Sigmoid colon (tissue), 4 donors: ENCODE measurements around the gene SLC38A6.

Experiments
- CTCF ChIP-seq, 4 experiments: fragments of 450-650 bp in 3 of 4; fragments of 200-600 bp in 1 of 4; IDR thresholded peaks; one replicate each; pipeline ENCODE4 v1.5.1; 2016 to 2019; ENCODE audit warnings: antibody characterized with exemption in 4 of 4, mild to moderate bottlenecking in 3 of 4, moderate library complexity in 2 of 4
- POLR2A ChIP-seq, 2 donors: fragments of 450-650 bp; IDR thresholded peaks; one replicate each; pipeline ENCODE4 v1.6.1; 2016; ENCODE audit warnings: antibody characterized with exemption in 2 of 2, mild to moderate bottlenecking in 2 of 2, moderate library complexity in 2 of 2
- POLR2AphosphoS5 ChIP-seq, 4 donors: sonication (generic); formaldehyde crosslinking; IDR thresholded peaks; one replicate each; pipeline ENCODE4 v1.6.1; 2017; ENCODE audit warnings: antibody characterized with exemption in 4 of 4

DNA sequence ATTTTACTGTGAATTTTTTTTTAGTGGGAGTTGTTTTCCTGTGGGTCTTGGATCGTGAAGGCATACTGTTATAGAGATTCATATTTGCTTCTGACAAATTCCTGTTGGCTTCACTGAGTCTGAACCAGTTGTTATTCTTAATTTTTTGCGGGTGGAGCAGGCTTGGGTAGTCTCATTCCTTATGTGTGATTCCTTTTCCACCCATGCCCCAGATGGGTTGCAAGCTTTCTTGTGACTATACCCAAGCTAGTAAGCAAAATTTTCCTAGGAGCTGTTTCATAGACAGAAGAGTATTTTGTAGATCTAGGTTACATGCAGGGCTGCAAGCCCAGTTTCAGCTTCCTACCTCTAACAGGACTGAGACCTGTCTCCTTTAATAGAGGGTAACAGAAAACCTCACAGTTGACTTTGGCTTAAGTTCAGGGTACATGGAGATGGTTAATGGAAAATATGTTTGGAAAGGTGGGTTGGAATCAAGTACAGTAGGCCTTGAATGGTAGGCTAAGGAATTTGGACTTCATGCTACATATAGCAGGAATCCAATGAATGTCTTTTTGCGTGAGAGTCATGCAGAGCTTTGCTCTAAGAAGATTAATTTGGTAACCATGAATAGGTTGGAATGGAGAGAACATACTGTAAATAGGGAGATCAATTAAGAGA, 29.1 kb upstream of the SLC38A6 start:
- TF ChIP-seq CTCF (IDR thresholded peaks at IDR 0.05) (no peak), POLR2A (IDR thresholded peaks at IDR 0.05) (no peak), POLR2AphosphoS5 (IDR thresholded peaks at IDR 0.05) (no peak)
